ENCODE measurements around the gene CYS1.
"Not testable (repeated sequence)": the region's sequence is repeated elsewhere in the genome, so short reads cannot be mapped to it uniquely, and the experiment has no call there.

CYS1 gene

GRCh38 chr2:10046931-10047330, 33.3 kb downstream of the CYS1 start:
- no peak for FAIRE-seq

- no peak for FAIRE-seq
These were observed 34.5 kb downstream of the CYS1 start for GRCh38 chr2:10045561-10046355.

- no peak for FAIRE-seq
These were observed 36.2 kb downstream of the CYS1 start for GRCh38 chr2:10043906-10044601.

- FAIRE-seq = no peak
These were observed 36.8 kb downstream of the CYS1 start, which contains the start of gene KLF11 for GRCh38 chr2:10043256-10043905. KLF11 (plus strand) TSS chr2:10043550; CDS start chr2:10043717, 167 bp downstream.

GRCh38 chr2:10042301-10043161, 37.7 kb downstream of the CYS1 start:
- FAIRE-seq = no peak

GRCh38 chr2:10041711-10042110, 38.5 kb downstream of the CYS1 start:
- no peak for FAIRE-seq

GRCh38 chr2:10039658-10040410, 40.4 kb downstream of the CYS1 start:
- FAIRE-seq = no peak

- no peak for FAIRE-seq
These were observed 41.5 kb downstream of the CYS1 start for GRCh38 chr2:10038716-10039115.

- FAIRE-seq = no peak
These were observed 42.1 kb downstream of the CYS1 start for GRCh38 chr2:10038123-10038522.

- FAIRE-seq = no peak
These were observed 43.9 kb downstream of the CYS1 start for GRCh38 chr2:10036095-10036884.

- FAIRE-seq = no peak
These were observed 44.6 kb downstream of the CYS1 start for GRCh38 chr2:10035633-10036032.

GRCh38 chr2:10035053-10035422, 45.2 kb downstream of the CYS1 start:
- FAIRE-seq = no peak

- no peak for FAIRE-seq
These were observed 45.7 kb downstream of the CYS1 start for GRCh38 chr2:10034333-10035052.

GRCh38 chr2:10033251-10034006, 46.8 kb downstream of the CYS1 start:
- no peak for FAIRE-seq

GRCh38 chr2:10032746-10033105, 47.5 kb downstream of the CYS1 start:
- no peak for FAIRE-seq

GRCh38 chr2:10031886-10032745, 48.1 kb downstream of the CYS1 start:
- FAIRE-seq = no peak

- FAIRE-seq = not testable (repeated sequence)
These were observed 49.4 kb downstream of the CYS1 start for GRCh38 chr2:10030798-10031197.

GRCh38 chr2:10030311-10030736, 49.9 kb downstream of the CYS1 start:
- no peak for FAIRE-seq

GRCh38 chr2:10029875-10030223, 50.4 kb downstream of the CYS1 start:
- no peak for FAIRE-seq

Data from colon (tissue), 2 donors.